T-cell (primary cell): ENCODE results near the gene DHCR24. TPM values are rescaled to one million over a fixed set of nuclear protein-coding genes. Genes with fewer than 3 reads are reported as not detected.

Experiments used
- ATAC-seq, 4 experiments: fragments of 200-7000 bp in 3 of 4; fragments of 150-1000 bp in 1 of 4; cut with Tn5 transposase; replicated peaks in 1 of 4; 1 replicate in 3 of 4; 2 replicates in 1 of 4; pipeline ENCODE4 v1.10.0; 2021; ENCODE audit warnings: moderate library complexity in 3 of 4, mild to moderate bottlenecking in 2 of 4, moderate number of reproducible peaks in 1 of 4
- CTCF ChIA-PET, 2 donors: fragments of 300-600 bp; sonication (Branson Sonifier 250); formaldehyde crosslinking; loops; one replicate each; lab custom pipeline; 2022; ENCODE audit warnings: antibody characterized with exemption in 2 of 2; lab: Charles Lee
- POLR2A ChIA-PET, 2 donors: fragments of 300-600 bp; sonication (Branson Sonifier 250); formaldehyde crosslinking; loops; one replicate each; lab custom pipeline; 2022; ENCODE audit warnings: antibody characterized with exemption in 2 of 2; lab: Charles Lee
- DNase-seq, 35 experiments: peaks; one replicate each; pipeline versions ENCODE4 v3.0.0 to v3.0.0-alpha.2; 2013 to 2023
- H3K27ac ChIP-seq: one replicate; pipeline ENCODE4 v1.5.1; 2013; ENCODE audit warnings: low read length
- H3K27me3 ChIP-seq, 2 experiments: replicated peaks in 1 of 2; 1 replicate in 1 of 2; 2 replicates in 1 of 2; pipeline versions ENCODE4 v1.6.1 to v1.7.0; 2013; ENCODE audit warnings: low read length in 1 of 2, mixed read lengths in 1 of 2; ENCODE audit not compliant: control insufficient read depth in 2 of 2, insufficient read depth in 2 of 2; ENCODE audit errors: extremely low read depth in 1 of 2
- H3K36me3 ChIP-seq, 2 donors: 1 replicate in 1 of 2; 2 replicates in 1 of 2; pipeline versions ENCODE4 v1.6.1 to v1.7.0; 2013; ENCODE audit warnings: low read length in 1 of 2; ENCODE audit not compliant: control insufficient read depth in 2 of 2, insufficient read depth in 1 of 2; ENCODE audit errors: extremely low read depth in 1 of 2
- H3K4me1 ChIP-seq, 2 experiments: 1 replicate in 1 of 2; 2 replicates in 1 of 2; pipeline versions ENCODE4 v1.6.1 to v1.7.0; 2013; ENCODE audit warnings: low read length in 2 of 2, mixed read lengths in 1 of 2; ENCODE audit not compliant: insufficient read depth in 2 of 2, control insufficient read depth in 1 of 2; ENCODE audit errors: extremely low read depth in 1 of 2
- H3K4me3 ChIP-seq, 2 donors: 1 replicate in 1 of 2; 2 replicates in 1 of 2; pipeline versions ENCODE4 v1.5.1 to v1.7.0; 2013; ENCODE audit warnings: mild to moderate bottlenecking in 2 of 2, low read length in 1 of 2, moderate library complexity in 1 of 2; ENCODE audit not compliant: control insufficient read depth in 1 of 2; ENCODE audit errors: extremely low read depth in 1 of 2
- H3K9me3 ChIP-seq: 2 replicates; pipeline ENCODE4 v1.7.0; 2013
- H3K27ac Mint-ChIP-seq, 2 donors: one replicate each; pipeline ENCODE4 v1.8.0; 2020 to 2021; ENCODE audit warnings: mild to moderate bottlenecking in 2 of 2, mixed read lengths in 2 of 2
- H3K27me3 Mint-ChIP-seq, 2 donors: one replicate each; pipeline ENCODE4 v1.8.0; 2021 to 2022; ENCODE audit warnings: mixed read lengths in 2 of 2
- H3K36me3 Mint-ChIP-seq: one replicate; pipeline ENCODE4 v1.8.0; 2021; ENCODE audit warnings: mixed read lengths
- H3K4me1 Mint-ChIP-seq, 3 donors: one replicate each; pipeline ENCODE4 v1.8.0; 2020 to 2022; ENCODE audit warnings: mixed read lengths in 3 of 3, mild to moderate bottlenecking in 1 of 3
- H3K4me3 Mint-ChIP-seq, 3 donors: one replicate each; pipeline ENCODE4 v1.8.0; 2020 to 2022; ENCODE audit warnings: mild to moderate bottlenecking in 3 of 3, mixed read lengths in 3 of 3, moderate library complexity in 3 of 3
- H3K9me3 Mint-ChIP-seq, 3 donors: one replicate each; pipeline ENCODE4 v1.8.0; 2020 to 2022; ENCODE audit warnings: mixed read lengths in 3 of 3
- WGBS: methylation state at CpG from one replicate; pipeline ENCODE4 v1.1.5; 2013; ENCODE audit warnings: missing lambda C conversion rate; ENCODE audit not compliant: insufficient coverage; 5-methylcytosine and 5-hydroxymethylcytosine counted together
- total RNA-seq, 35 experiments: library from RNA in 6 of 35; stranded (reverse) in 6 of 35; fragments of 120-200 nt in 1 of 35; gene quantifications; one replicate each; pipeline versions ENCODE4 v1.2.1 to v1.2.4 and lab custom pipeline; 2013 to 2026

The DHCR24 gene
- total RNA-seq, 5 donors from 2014 or later (not counting 1 experiment from before 2014, with no cell fraction given): 4.5 to 19.9 (median 10.7) TPM

DNA sequence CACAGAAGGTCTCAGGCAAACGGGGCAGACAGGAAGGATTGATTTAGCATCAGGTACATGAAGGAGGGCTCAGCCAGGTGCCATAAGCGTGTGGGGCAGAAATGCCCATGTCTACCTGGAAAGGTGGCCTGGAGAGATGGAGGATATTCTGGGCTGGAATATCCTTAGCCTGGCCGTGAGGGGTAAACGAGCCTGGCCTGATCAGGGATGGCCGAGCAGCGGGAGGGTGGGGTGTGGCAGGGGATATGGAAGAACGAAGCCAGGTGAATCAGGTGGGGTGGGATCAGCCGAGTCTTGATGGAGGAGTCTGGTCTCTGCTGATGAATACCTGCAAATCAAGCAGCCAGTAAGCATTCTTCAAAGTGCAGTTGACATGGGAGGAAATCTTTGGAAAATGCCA is 50.4 kb downstream of the DHCR24 start:
- DNase-seq: no peak
- Histone ChIP-seq H3K27me3 (no peaks in the 10 kb centered on the region), H3K27ac (no peak overlapping the region), H3K9me3 (no peaks in the 10 kb centered on the region), H3K36me3 (no peaks in the 10 kb centered on the region), H3K4me3 (no peak overlapping the region), H3K4me1 (no peaks in the 10 kb centered on the region)
- Mint-ChIP-seq H3K27ac (no peak overlapping the region), H3K4me1 (no peaks in the 10 kb centered on the region), H3K4me3 (no peak overlapping the region), H3K9me3 (peaks cover 0 to under 1% (median 0%) of the 10 kb centered on the region in 3 donors), H3K36me3 (peaks cover 10% of the 10 kb centered on the region), H3K27me3 (peaks cover under 1 to 2% of the 10 kb centered on the region in 2 donors)
- 87% methylated on average over 8 of the region's 8 CpGs for WGBS
- POLR2A ChIA-PET: no interaction called here
- CTCF ChIA-PET: no interaction called here
- ATAC-seq: no peak

DNA sequence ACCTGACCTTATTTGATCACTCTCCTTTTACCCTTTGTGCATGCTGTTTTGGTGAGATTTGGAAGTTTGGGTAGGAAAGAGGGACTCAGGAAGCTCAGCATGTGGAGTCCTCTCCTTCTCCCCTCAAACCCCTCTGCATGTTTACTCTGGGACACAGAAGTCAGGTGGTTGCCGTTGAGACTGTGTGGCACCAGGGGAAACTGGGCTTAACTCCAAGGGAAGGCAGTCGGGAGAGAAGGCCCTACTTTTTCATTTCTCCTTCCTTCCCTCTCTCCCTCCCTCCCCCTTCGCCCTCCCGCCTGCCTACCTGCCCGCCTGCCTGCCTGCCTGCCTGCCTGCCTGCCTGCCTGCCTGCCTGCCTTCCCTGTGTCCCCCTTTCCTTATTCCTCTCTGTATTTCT is 51.0 kb downstream of the DHCR24 start:
- WGBS: 30% methylated on average over 2 of the region's 5 CpGs
- CTCF ChIA-PET: no interaction called here
- POLR2A ChIA-PET: no interaction called here
- Mint-ChIP-seq H3K4me3 (no peak overlapping the region), H3K4me1 (no peaks in the 10 kb centered on the region), H3K27me3 (peaks cover 2 to 6% of the 10 kb centered on the region in 2 donors), H3K9me3 (peaks cover 2 to 5% (median 2%) of the 10 kb centered on the region in 3 donors), H3K27ac (no peak overlapping the region), H3K36me3 (peaks cover 13% of the 10 kb centered on the region)
- no peaks in the 10 kb centered on the region for H3K4me1 ChIP-seq
- no peak for ATAC-seq
- H3K36me3 ChIP-seq: no peaks in the 10 kb centered on the region
- H3K9me3 ChIP-seq: no peaks in the 10 kb centered on the region
- no peak overlapping the region for H3K27ac ChIP-seq
- H3K4me3 ChIP-seq: no peak overlapping the region
- no peaks in the 10 kb centered on the region for H3K27me3 ChIP-seq
- DNase-seq: no peak

- ChIA-PET POLR2A (no interaction called here), CTCF (no interaction called here)
- Mint-ChIP-seq H3K9me3 (peaks cover 5 to 10% (median 8%) of the 10 kb centered on the region in 3 donors), H3K4me3 (no peak overlapping the region), H3K4me1 (no peaks in the 10 kb centered on the region), H3K27ac (no peak overlapping the region), H3K36me3 (peaks cover 16% of the 10 kb centered on the region), H3K27me3 (peaks cover 2 to 9% of the 10 kb centered on the region in 2 donors)
- no peak for DNase-seq
- no peak for ATAC-seq
- no peaks in the 10 kb centered on the region for H3K27me3 ChIP-seq
- no peaks in the 10 kb centered on the region for H3K4me1 ChIP-seq
- no peak overlapping the region for H3K4me3 ChIP-seq
- WGBS: 95% methylated on average over 3 of the region's 6 CpGs
- no peaks in the 10 kb centered on the region for H3K9me3 ChIP-seq
- H3K27ac ChIP-seq: no peak overlapping the region
- no peaks in the 10 kb centered on the region for H3K36me3 ChIP-seq
Observed at GRCh38 chr1:54835131-54835898, 51.7 kb downstream of the DHCR24 start.

DNA sequence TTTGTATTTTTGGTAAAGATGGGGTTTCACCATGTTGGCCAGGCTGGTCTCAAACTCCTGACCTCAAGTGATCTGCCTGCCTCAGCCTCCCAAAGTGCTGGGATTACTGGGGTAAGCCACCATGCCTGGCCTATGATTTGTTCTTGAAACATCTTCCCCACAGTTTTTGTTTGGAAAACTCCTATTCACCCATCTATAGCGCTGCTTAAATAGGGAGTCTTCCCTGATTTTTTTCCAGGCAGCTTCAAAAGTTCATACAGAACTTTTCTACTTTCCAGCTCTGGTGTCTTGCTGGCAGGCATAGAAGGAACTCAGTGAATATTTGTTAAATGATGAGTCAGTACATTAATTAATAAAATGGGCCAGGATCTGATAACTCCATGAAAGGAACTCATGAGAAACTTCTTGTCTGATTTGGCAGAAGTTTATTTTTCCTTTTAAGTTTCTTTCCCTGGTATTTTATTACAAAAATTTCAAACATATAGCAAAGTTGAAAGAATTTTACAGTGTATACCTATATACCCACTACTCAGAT is 52.9 kb downstream of the DHCR24 start:
- ChIA-PET CTCF (no interaction called here), POLR2A (no interaction called here)
- Histone ChIP-seq H3K27me3 (no peaks in the 10 kb centered on the region), H3K4me1 (no peaks in the 10 kb centered on the region), H3K4me3 (no peak overlapping the region), H3K27ac (no peak overlapping the region), H3K36me3 (no peaks in the 10 kb centered on the region), H3K9me3 (no peaks in the 10 kb centered on the region)
- Mint-ChIP-seq H3K27ac (no peak overlapping the region), H3K4me1 (no peaks in the 10 kb centered on the region), H3K9me3 (peaks cover 5 to 10% (median 8%) of the 10 kb centered on the region in 3 donors), H3K4me3 (no peak overlapping the region), H3K27me3 (peaks cover 2 to 9% of the 10 kb centered on the region in 2 donors), H3K36me3 (peaks cover 16% of the 10 kb centered on the region)
- WGBS: 100% methylated on average over 1 of the region's 1 CpG
- DNase-seq (no peak), ATAC-seq (no peak)

- CTCF ChIA-PET: interaction anchor here in 1 of 2 donors (0.6 kb wide), 1 partner anchor 11 kb away, joined by 4 read pairs; no protein-coding TSS in a partner anchor
- POLR2A ChIA-PET: no interaction called here
Observed at GRCh38 chr1:54833121-54833520, 53.9 kb downstream of the DHCR24 start.

DNA sequence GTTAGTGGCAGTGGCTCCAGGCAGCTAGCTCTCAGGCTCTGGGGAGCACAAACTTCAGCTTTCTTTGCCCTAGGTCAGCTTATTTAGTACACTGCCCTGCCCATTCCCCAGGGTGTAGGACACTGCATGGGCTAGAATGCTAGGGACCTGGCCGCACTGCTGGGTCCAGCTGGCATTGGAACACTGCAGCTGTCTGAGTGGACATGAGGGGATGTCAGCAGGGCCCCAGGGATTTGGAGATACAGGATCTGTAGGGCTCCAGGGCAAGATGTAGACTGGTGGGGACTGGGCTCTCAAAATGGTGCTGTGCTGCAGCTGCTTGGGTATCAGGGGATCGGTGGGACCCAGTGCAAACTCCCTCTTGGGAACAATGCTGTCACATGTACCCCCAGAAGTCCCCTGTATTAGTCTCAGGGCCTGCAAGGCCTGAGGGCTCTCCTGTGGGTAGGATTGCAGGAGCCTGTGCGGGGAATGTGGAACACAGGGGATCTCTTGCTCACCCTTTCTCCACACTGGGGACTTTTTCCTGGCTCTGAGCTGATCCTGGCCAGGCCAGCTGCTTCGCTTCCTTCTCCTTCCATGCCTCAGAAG is 60.7 kb downstream of the DHCR24 start:
- H3K36me3 Mint-ChIP-seq: peaks cover 40% of the 10 kb centered on the region
- 89% methylated on average over 1 of the region's 4 CpGs for WGBS
- H3K4me3 Mint-ChIP-seq: no peak overlapping the region
- Histone ChIP-seq H3K36me3 (no peaks in the 10 kb centered on the region), H3K27ac (no peak overlapping the region), H3K27me3 (no peaks in the 10 kb centered on the region), H3K9me3 (peaks cover 5% of the 10 kb centered on the region), H3K4me3 (no peak overlapping the region), H3K4me1 (no peaks in the 10 kb centered on the region)
- H3K27me3 Mint-ChIP-seq: peaks cover 0 to 6% of the 10 kb centered on the region in 2 donors
- CTCF ChIA-PET: no interaction called here
- H3K27ac Mint-ChIP-seq: no peak overlapping the region
- H3K9me3 Mint-ChIP-seq: peaks cover 16 to 29% (median 20%) of the 10 kb centered on the region in 3 donors
- H3K4me1 Mint-ChIP-seq: no peaks in the 10 kb centered on the region
- no peak for DNase-seq
- no peak for ATAC-seq
- POLR2A ChIA-PET: no interaction called here

More at GRCh38 chr1:54833121-54833520, 53.9 kb downstream of the DHCR24 start:
- Mint-ChIP-seq H3K9me3 (peaks cover 5 to 10% (median 9%) of the 10 kb centered on the region in 3 donors), H3K27ac (no peak overlapping the region), H3K4me1 (no peaks in the 10 kb centered on the region), H3K4me3 (no peak overlapping the region), H3K36me3 (peaks cover 19% of the 10 kb centered on the region), H3K27me3 (peaks cover 2 to 9% of the 10 kb centered on the region in 2 donors)
- no peaks in the 10 kb centered on the region for H3K4me1 ChIP-seq
- 92% methylated on average over 5 of the region's 9 CpGs for WGBS
- H3K27me3 ChIP-seq: no peaks in the 10 kb centered on the region
- DNase-seq: no peak
- H3K36me3 ChIP-seq: no peaks in the 10 kb centered on the region
- no peak overlapping the region for H3K4me3 ChIP-seq
- no peaks in the 10 kb centered on the region for H3K9me3 ChIP-seq
- ATAC-seq: no peak
- H3K27ac ChIP-seq: no peak overlapping the region
